Ishikawa (cell line): ENCODE measurements around the gene GRIN2B.

Source experiments
- CREB1 ChIP-seq: IDR thresholded peaks from 2 replicates; pipeline ENCODE4 v1.6.1; 2012; ENCODE audit warnings: low read depth
- EP300 ChIP-seq: IDR thresholded peaks from 2 replicates; pipeline ENCODE4 v1.6.1; 2012; ENCODE audit warnings: borderline replicate concordance
- FOXM1 ChIP-seq: IDR thresholded peaks from 2 replicates; pipeline ENCODE4 v1.6.1; 2012; ENCODE audit warnings: low read depth, borderline replicate concordance
- NFIC ChIP-seq: IDR thresholded peaks from 2 replicates; pipeline ENCODE4 v1.6.1; 2012
- RAD21 ChIP-seq: IDR thresholded peaks from 2 replicates; pipeline ENCODE4 v1.6.1; 2012; ENCODE audit warnings: low read depth
- TAF1 ChIP-seq: IDR thresholded peaks from 2 replicates; pipeline ENCODE4 v1.6.1; 2012; ENCODE audit warnings: low read depth, mild to moderate bottlenecking
- TEAD4 ChIP-seq: IDR thresholded peaks from 2 replicates; pipeline ENCODE4 v1.6.1; 2012
- USF1 ChIP-seq: IDR thresholded peaks from 2 replicates; pipeline ENCODE4 v1.6.1; 2012
- YY1 ChIP-seq: IDR thresholded peaks from 2 replicates; pipeline ENCODE4 v1.6.1; 2012; ENCODE audit warnings: low read depth
- TF ChIP-seq, protein P1 (sequence below): IDR thresholded peaks from 2 replicates; pipeline ENCODE4 v1.6.1; 2012; ENCODE audit warnings: low read depth, mild to moderate bottlenecking
- TF ChIP-seq, protein P2 (sequence below): IDR thresholded peaks from 2 replicates; pipeline ENCODE4 v1.6.1; 2012

- TF ChIP-seq EP300, result no peak
- no peak for TF ChIP-seq TAF1
- TF ChIP-seq FOXM1, result no peak
- TF ChIP-seq TEAD4, result no peak
- TF ChIP-seq, protein P1, sequence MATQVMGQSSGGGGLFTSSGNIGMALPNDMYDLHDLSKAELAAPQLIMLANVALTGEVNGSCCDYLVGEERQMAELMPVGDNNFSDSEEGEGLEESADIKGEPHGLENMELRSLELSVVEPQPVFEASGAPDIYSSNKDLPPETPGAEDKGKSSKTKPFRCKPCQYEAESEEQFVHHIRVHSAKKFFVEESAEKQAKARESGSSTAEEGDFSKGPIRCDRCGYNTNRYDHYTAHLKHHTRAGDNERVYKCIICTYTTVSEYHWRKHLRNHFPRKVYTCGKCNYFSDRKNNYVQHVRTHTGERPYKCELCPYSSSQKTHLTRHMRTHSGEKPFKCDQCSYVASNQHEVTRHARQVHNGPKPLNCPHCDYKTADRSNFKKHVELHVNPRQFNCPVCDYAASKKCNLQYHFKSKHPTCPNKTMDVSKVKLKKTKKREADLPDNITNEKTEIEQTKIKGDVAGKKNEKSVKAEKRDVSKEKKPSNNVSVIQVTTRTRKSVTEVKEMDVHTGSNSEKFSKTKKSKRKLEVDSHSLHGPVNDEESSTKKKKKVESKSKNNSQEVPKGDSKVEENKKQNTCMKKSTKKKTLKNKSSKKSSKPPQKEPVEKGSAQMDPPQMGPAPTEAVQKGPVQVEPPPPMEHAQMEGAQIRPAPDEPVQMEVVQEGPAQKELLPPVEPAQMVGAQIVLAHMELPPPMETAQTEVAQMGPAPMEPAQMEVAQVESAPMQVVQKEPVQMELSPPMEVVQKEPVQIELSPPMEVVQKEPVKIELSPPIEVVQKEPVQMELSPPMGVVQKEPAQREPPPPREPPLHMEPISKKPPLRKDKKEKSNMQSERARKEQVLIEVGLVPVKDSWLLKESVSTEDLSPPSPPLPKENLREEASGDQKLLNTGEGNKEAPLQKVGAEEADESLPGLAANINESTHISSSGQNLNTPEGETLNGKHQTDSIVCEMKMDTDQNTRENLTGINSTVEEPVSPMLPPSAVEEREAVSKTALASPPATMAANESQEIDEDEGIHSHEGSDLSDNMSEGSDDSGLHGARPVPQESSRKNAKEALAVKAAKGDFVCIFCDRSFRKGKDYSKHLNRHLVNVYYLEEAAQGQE, result no peak
- TF ChIP-seq, protein P2, sequence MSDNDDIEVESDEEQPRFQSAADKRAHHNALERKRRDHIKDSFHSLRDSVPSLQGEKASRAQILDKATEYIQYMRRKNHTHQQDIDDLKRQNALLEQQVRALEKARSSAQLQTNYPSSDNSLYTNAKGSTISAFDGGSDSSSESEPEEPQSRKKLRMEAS, result no peak
- no peak for TF ChIP-seq USF1
- TF ChIP-seq CREB1, result no peak
- TF ChIP-seq YY1, result no peak
- TF ChIP-seq NFIC, result no peak
- no peak for TF ChIP-seq RAD21
Observed at GRCh38 chr12:13981296-13981962, at the start of gene GRIN2B.
